Pulmonary artery endothelial cell (primary cell): ENCODE data around the gene MDFI. TPM values are rescaled to one million over a fixed set of nuclear protein-coding genes. Genes with fewer than 3 reads are reported as not detected.

Experiments used
- DNase-seq: peaks from one replicate; pipeline ENCODE4 v3.0.0-alpha.2; 2011; ENCODE audit warnings: low read depth, low spot score
- total RNA-seq: library from RNA; depleted of rRNA; stranded (reverse); fragments of >200 nt; gene quantifications from 2 replicates; pipeline ENCODE4 v1.2.3, GENCODE V29; 2014

Gene MDFI
- total RNA-seq, 1 donor from 2014 or later: 26.8 TPM

- DNase-seq: no peak
Measured at GRCh38 chr6:41649596-41649995, 11.3 kb downstream of the MDFI start.

- no peak for DNase-seq
Measured at GRCh38 chr6:41650120-41650519, 11.9 kb downstream of the MDFI start.

- DNase-seq: no peak
Measured at GRCh38 chr6:41651246-41651961, 13.1 kb downstream of the MDFI start.

- no peak for DNase-seq
Measured at GRCh38 chr6:41651962-41652657, 13.8 kb downstream of the MDFI start.

- DNase-seq: no peak
Measured at GRCh38 chr6:41652866-41653652, 14.8 kb downstream of the MDFI start.

- DNase-seq: no peak
Measured at GRCh38 chr6:41653691-41654090, 15.4 kb downstream of the MDFI start.

- no peak for DNase-seq
Measured at GRCh38 chr6:41654151-41654697, 16.0 kb downstream of the MDFI start.

- no peak for DNase-seq
Measured at GRCh38 chr6:41654698-41655151, 16.5 kb downstream of the MDFI start.

- no peak for DNase-seq
Measured at GRCh38 chr6:41655176-41655575, 16.9 kb downstream of the MDFI start.

GRCh38 chr6:41655646-41656001 lies 17.4 kb downstream of the MDFI start:
- no peak for DNase-seq

GRCh38 chr6:41656002-41656691 lies 17.9 kb downstream of the MDFI start:
- no peak for DNase-seq

GRCh38 chr6:41657131-41658094 lies 19.1 kb downstream of the MDFI start:
- DNase-seq: no peak

GRCh38 chr6:41658636-41659035 lies 20.4 kb downstream of the MDFI start:
- DNase-seq: no peak

GRCh38 chr6:41659935-41660334 lies 21.7 kb downstream of the MDFI start:
- DNase-seq: no peak

GRCh38 chr6:41663568-41663967 lies 25.3 kb downstream of the MDFI start:
- DNase-seq: no peak

- DNase-seq: no peak
Measured at GRCh38 chr6:41664271-41664670, 26.0 kb downstream of the MDFI start.

- no peak for DNase-seq
Measured at GRCh38 chr6:41667195-41667594, 28.9 kb downstream of the MDFI start.

- no peak for DNase-seq
Measured at GRCh38 chr6:41668968-41669367, 30.7 kb downstream of the MDFI start.

GRCh38 chr6:41670703-41671360 lies 32.6 kb downstream of the MDFI start:
- DNase-seq: no peak

GRCh38 chr6:41671376-41671775 lies 33.1 kb downstream of the MDFI start:
- DNase-seq: no peak
